Amniotic stem cell (primary cell): ENCODE measurements around the gene MYH13.
"Not testable (repeated sequence)": the region's sequence is repeated elsewhere in the genome, so short reads cannot be mapped to it uniquely, and the experiment has no call there.

Experiments
- DNase-seq: peaks from one replicate; lab custom pipeline; 2025; lab: John Stamatoyannopoulos, UW

The MYH13 gene

DNA sequence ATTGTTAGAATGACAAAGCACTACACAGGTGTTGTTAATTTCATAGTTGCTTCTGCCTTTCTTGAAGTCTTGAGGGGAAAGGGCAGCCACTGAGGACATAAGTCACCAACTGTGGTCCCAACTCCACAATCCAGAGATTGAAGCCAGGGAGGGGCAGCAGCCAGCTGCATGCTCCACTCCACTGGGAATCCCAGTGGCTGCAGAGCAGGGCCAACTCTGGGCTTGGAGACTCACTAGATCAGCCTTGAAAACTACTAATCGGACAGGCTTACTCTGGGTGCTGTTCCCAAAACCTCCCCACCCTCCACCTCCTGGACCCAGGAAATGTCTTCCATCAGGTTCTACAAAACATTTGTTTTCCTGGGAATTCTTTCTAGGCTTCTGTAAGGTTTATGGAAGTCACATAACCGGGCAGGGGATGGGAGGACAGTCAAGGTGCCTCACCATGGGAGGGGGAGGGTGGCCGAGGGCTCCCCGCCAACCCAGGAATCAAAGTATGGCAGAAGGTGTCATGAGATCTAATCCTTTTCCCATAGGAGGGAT lies 68.0 kb downstream of the MYH13 start:
- no peak for DNase-seq

DNA sequence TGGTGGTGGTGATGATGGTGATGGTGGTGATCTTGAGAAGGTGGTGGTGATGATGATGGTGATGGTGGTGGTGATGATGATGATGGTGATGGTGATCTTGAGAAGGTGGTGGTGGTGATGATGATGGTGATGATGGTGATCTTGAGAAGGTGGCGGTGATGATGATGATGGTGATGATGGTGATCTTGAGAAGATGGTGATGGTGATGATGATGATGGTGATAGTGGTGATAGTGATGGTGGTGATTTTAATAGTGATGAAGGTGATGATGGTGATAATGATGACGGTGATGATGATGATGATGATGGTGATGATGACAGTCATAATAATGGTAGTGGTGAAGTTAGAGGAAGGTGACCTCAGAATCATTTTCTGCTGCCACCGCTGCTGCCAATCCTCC lies 75.1 kb downstream of the MYH13 start:
- no peak for DNase-seq

DNA sequence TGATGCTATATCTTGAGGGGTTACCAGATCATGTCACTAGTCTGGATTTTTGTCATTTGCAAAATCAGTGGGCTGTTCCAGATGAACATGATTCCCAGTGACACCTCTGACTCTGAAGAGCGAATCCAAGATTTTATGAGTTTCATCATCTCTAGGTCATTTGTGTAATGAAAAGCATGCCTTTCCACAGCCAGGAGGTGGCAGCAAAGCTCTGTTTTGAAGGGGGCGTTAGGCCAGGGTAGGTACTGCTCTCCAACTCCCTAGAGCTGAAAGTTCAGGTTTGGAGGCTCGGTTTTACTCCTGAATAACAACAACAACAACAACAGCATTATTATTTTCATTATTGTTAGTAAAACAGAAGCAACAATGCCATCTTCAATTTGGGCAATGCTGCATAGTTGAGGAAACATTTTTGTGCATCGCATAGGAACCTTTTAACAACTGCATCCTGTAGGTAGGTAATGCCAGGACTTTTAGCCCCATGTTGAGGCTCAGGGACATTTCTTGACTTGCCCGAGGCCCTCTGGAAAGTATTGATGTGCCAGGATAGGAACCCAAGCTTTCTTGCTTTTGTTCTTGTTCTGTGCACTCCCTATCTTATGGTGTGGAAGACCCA lies 77.0 kb downstream of the MYH13 start:
- DNase-seq: peak; percentile 33

DNA sequence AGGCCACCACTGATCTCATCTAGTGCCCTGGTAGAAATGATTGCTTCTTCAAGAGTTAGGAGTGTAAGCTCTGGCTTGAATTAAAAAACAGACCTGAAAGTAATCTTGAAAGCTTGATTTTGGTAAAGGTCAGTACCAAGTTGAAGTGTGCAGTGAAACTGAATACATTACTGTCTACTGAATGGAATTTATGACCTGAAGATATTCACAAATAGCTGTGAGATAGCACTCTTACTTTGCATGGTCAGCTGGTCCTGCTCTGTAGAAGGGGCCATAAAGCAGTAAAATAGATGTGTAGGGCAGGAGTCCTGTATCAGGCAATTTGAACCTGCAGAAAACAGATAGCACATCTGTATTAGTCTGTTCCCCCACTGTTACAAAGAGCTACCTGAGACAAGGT lies 78.6 kb downstream of the MYH13 start:
- DNase-seq: no peak

DNA sequence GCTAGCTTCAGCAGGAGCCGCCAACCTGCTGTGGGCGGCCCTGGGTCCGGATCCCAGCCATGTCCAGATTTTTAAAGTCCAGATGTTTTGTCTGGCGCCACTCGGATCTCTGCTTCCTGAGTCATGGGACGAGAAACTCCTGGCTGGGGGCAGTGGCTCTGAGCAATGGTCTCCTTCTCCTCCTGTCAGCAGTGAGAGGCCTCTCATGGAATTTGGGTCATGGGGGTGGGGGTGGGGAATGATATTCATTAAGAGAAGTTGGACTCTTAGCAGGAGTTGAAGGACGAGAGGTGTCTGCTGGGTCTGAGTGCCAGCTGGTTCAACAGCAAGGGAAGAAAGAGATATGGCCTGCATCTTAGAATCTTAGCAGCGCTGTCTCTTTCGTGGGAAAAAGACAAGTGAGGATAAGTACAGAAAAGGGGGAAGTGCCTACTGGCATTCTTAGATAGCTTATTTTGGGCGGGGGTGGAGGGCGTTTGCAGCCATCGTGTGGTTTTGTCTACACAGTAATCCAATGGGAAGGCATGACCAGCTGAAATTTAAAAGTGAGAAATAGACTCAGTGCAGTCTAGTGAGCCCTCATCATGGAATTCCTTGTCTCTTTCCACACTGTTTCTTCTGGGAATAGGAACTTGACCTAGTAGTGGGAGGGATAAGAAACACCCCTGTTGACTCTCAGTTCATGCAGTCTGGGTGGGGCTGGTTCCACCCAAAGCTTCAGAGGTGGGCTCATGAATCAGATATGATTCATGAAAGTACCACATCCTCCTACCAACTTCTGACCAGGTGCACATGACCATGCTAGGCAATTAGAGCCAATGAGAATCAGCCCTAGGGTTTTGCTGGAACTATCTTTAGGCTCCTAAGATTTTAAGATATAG lies 80.5 kb downstream of the MYH13 start:
- no peak for DNase-seq

DNA sequence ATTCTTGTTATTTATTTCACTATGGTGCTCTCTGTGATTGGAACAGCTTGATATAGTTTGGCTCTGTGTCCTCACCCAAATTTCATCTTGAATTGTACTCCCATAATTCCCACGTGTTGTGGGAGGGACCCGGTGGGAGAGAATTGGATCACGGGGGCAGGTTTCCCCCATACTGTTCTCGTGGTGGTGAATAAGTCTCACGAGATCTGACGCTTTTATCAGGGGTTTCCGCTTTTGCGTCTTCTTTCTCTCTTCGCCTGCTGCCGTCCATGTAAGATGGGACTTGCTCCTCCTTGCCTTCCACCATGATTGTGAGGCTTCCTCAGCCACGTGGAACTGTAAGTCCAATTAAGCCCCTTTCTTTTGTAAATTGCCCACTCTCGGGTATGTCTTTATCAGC lies 81.2 kb downstream of the MYH13 start:
- not testable (repeated sequence) for DNase-seq

DNA sequence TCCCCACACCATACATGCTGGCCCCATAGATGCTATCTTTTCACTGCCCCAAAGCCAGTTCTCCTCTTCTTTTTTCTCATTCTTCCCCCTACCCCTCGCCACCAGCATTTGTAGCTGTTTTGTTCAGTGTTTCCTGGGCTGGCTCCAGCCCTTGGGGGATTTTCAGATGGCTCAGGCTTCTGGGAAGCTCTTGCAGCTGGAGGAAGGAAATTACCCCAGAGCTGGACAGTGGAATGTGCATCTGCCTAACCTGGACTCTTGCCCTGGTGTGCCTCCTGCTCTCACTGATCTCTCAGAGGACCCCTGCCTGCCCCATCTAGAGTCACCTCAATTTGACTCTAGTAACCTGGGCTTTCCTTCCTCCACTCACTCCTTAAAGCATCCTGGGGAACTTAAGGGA lies 82.8 kb downstream of the MYH13 start:
- no peak for DNase-seq

DNA sequence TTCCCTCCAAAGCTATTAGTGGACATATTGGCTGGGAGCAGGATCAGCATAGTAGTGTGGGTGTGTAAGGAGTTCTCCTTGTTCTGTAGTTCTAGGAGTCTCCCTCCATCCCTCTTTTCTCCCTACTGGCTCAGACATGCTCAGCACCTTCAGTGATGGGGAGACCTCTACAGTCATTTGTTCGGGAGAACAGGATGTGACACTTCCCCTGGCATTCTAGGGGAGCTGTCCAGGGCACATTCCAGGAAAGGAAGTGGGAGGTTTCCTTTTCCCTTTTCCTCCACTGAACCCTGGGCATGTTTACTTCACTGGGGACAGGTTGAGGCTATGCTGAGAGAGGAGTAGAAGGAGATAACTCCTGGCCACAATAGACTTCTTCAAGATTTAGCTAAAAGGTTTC lies 86.5 kb downstream of the MYH13 start:
- DNase-seq: no peak

DNA sequence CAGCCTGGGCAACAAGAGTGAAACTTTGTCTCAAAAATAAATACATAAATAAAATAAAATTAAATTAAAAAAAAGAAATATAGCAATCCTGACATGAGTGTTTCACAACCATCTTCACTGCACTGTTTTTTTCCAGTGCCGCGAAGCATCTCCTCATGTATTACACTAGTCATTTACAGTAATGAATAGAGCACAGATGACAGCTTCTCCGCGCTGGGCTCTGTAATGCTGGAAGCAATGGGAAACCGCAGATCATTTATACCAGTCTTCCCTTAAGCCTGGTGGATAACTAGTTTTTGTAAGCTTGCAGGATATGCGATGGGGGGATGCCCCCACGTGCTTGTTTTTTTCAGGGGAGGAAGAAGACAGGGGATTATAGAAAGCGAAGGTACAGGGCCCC lies 86.9 kb downstream of the MYH13 start:
- DNase-seq: no peak

DNA sequence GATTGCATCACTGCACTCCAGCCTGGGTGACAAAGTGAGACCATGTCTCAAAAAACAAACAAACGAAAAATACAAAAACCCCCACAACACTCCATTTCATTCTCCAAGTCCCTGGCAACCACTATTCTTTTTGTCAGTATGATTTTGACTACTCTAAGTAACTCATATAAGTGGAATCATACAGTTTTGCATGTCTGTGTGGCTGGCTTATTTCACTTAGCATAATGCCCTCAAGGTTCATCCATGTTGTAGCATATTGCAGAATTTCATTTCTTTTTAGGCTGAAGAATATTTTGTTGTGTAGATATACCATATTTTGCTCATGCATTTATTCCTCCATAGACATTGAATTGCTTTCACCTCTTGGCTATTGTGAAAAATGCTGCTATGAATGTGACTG lies 92.7 kb downstream of the MYH13 start:
- no peak for DNase-seq

DNA sequence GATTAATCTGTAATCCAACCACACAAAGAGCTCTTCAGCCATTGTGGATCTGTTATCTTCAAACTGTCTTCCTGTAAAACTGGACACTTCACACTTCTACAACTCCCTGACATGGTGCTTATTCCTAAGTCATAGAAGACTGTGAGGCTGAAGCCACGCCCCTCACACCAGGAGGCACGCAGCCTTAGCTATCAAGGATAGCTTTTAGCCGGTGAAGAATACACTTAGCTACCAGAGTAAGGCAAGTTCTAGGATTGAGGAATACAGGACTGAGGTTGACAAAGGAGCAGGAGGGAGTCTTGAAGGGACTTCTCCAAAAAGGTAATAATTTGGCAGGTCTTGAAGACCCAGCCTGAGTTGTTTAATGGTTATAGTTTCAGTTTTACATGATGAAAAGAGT lies 94.6 kb downstream of the MYH13 start:
- no peak for DNase-seq

DNA sequence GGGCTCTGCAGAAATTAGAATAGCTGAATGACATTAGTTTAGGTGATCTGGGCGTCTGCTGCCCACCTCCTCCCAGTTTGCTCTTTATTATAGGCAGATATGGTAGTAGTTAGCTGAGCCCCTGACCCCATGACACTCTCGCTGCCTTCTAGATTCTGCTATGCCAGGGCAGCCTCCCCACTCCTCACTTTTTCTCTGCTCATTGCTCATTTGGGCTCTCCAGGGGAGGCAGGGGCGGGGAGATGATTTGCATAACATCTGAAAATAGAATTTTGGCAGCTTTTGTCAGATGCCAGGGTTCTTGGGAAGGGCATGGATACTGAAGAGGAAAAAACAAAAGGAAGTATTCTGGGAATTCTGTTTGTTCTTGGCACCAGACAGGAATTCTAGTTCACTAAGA lies 96.4 kb downstream of the MYH13 start:
- no peak for DNase-seq

DNA sequence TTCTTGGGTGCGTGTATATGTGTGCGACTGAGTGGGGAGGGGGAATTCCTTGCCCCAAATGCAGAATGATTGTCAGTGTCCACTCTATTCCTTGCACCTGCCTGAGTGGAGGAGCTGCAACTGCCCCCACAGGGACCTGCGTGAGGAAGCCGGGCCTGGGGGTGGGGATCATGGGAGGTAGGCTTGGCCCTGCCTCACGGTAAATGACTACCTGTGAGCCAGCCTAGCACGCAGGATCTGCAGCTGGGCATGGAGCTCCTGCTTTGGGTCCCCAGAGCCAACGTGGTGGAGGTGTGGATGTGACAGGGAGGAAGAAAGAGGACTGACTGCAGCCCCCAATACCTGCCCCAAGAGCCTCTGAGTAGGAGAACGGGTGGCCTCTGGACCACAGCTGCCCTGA lies 97.4 kb downstream of the MYH13 start:
- no peak for DNase-seq

DNA sequence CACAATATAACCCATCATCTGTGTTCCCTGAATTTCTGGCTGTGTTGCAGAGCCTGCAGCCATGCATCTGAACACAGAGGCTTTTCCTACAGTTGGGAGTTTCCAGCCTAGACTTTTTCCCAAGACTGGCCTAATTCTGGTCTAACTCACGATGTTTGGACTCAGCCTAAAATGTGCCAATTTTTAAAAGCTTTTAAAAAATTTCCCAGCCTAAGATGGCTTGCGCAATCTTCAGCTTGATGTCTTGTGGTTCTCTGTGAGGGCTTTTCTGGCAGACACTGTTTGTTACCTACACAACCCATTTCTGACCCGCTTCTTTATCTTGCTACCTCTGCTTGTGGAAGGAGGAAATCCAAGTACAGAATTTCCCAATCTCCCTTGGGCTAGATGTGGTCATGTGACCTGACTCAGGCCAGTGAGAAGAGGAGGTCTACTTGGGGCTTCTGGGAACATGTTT lies 101.7 kb downstream of the MYH13 start:
- DNase-seq: no peak

DNA sequence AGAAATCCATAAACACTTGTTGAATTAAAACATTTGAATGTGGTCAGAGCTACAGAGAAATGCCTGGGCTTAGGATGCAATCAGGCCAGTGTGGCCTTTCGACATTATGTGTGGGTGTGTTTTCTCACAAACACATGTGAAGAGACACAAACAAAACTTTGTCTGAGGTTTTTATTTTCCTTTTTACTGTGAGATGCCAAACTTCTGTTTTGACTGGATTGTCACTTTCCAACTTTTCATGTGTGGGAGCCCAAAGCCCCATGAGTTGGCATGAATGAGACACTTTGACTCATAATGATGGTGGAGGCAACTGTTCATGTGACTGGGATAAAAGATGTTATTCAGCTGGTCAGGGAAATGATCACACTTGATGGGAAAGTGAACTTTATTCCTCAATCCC lies 102.5 kb downstream of the MYH13 start:
- DNase-seq: no peak

DNA sequence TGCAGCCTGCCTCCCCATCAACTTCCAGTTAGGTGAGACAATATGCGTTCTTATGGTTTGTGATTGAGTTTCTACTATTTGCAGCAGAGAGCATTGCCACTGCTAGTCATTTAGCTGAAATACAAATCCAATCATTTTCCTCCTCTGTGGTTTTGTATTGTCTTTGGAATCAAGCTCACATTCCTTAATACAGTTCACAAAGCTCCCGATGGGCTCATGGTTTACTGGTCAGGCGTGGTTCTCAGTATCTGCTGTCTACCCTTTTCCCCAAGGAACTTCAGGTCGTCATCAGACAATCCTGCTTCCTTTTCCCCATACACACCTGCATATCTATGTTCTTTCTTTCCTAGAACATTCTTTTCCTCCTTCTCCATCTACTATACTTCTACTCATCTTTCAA lies 104.8 kb downstream of the MYH13 start:
- no peak for DNase-seq

DNA sequence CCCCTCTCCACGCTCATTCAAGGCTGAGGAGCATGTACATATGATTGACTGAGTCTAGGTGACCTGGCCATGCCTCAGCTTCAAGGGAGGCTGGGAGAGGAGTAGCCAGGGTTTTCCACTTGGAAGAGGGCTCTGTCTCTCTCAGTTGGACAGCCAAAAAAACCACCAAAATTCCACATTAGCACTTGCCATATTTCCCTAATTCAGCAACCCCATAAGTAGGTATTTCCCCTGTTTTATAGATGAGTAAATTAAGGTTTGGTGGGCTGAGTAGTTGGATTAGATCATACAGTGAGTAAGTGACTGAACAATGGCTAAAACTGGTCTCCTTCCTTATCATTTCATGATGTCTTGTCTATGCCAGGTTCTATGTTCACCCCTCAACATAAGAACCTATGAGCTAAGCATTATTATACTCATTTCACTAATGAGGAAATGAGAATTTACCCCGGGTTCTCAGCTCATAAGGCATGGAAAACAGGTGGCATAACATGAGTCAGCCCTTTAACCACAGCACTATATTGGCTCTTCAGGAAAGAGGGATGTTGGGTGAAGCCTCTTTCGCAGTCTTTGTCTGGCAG lies 106.4 kb downstream of the MYH13 start:
- no peak for DNase-seq

DNA sequence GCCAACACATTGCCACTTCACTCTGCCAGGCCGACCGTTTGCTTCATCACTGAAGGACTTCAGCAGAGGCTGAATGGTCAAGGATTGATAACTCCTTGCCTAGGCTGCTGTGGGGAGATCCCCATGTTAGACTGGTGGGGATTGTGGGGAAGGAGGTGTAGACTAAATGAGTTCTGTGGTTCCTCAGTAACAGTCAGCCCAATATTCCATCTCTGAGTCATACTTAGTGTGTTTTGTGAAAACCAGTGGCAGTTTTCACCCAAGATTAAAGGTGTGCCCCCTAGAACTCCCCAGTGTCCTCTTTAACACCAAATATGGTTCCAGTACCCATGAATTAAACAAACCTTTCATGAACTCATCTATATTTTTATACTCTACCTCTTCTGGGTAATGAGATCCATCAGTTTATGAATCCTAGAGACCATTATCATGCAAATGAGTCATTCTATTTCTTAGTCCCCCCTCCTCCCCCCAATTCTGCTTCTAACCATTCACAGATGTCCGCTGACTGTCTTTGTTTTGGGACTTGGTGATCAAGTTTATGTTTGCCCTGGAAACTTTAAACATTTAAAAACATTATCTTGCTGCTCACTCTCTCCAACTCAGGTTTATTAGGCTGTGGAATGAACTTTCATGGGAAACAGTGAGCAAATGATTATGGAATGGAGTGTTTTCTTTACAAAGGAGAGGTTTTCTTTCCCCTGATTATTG lies 107.6 kb downstream of the MYH13 start:
- peak; percentile 32 for DNase-seq

DNA sequence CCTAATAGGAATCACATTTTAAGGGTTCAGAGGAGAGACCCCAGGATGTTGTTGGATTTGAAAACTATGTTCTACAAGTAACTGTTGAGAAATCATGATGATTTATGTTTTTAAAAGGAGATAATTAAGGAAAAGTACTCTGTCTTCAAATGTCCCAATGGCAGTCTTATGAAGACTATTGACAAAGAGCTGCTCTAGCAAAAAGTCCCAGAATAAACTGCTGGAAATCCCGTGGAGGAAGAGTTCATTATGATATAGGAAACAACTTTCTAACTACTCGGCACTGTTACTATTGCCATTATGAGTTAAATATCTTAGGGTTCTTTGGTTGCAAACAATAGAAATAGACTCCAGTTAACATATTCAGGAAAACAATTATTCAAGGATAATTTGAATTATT lies 108.8 kb downstream of the MYH13 start:
- no peak for DNase-seq

DNA sequence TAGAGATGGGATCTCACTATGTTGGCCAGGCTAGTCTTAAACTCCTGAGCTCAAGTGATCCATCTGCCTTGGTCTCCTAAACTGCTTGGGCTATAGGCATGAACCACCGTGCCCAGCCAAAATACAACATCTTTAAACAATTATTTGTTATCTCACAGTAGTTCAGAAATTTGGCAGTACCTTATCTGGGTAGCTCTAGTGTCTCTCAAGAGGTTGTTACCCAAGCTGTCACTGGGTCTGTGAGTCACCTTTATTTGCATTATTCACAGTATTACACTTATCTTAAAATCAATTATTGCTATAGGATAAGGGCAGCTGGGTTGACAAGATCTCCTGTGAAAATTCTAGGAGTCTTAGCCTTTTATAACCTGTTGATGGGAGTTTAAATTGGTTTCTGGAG lies 110.4 kb downstream of the MYH13 start:
- DNase-seq: no peak

DNA sequence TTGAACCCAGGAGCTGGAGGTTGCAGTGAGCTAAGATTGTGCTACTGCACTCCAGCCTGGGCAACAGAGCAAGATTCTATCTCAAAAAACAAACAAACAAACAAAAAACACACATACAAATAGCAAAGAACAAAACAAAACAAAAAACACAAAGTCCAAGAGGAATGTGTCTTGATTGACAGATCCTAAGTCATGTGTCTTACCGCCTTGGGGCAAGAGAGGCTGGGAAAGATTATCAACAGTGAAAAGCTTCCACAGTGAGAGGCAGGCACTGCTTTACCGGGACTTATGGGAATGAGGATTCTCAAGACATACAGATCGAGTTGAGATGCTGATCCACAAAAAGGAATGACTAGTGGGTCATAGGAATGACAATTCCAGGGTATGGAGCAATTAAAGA lies 111.7 kb downstream of the MYH13 start:
- DNase-seq: no peak

DNA sequence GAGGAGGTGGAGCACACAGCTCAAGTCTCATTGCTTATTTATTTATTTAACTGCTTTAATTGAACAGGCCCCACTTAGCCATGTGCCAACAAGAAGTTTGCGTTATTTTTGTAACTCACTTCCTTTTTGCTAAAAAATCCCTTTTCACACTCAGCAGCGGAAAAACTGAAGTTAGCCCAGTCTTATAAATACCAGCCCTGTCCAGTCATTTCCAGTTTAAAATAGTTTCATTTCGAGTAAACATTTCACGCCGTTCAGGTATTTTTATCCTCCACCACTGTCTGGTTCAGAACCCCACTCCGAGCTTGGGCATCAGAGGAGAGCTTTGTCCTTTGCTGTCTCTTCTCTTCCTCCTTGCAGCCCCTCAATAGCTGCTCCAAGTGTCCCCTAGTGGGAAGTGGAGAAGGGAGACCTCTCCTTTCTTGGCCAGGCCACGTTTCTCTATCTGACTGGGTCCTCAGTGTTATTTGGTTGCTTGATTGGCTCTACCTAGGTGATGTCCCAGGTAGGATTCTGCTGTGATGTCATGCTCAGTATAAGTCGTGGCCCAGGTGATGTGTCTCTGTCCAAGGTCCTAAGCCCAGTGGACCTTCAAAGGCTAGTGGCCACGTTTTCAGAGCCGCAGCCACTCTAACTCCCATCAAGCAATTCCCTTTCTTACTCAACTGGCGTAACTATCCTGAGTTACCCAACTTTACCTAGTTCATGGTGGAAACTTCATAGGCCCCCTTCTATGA lies 121.4 kb downstream of the MYH13 start:
- DNase-seq: no peak
